Right atrium auricular region (tissue), 2 donors: ENCODE data around the gene JAG2. TPM values are rescaled to one million over a fixed set of nuclear protein-coding genes. Genes with fewer than 3 reads are reported as not detected.

Experiments
- DNase-seq: peaks from one replicate; pipeline ENCODE4 v3.0.0-alpha.2; 2019; ENCODE audit warnings: low spot score
- H3K27ac ChIP-seq, 2 donors: fragments of 200-600 bp; sonication (generic); 1 replicate in 1 of 2; 2 replicates in 1 of 2; pipeline ENCODE4 v1.5.1; 2016 to 2019
- H3K27me3 ChIP-seq, 2 donors: fragments of 200-600 bp; sonication (generic); one replicate each; pipeline versions ENCODE4 v1.5.1 to v1.6.0; 2017 to 2019
- H3K36me3 ChIP-seq: fragments of 200-600 bp; sonication (generic); one replicate; pipeline ENCODE4 v1.5.1; 2016
- H3K4me1 ChIP-seq, 2 donors: fragments of 200-600 bp; sonication (generic); one replicate each; pipeline versions ENCODE4 v1.5.1 to v1.6.0; 2017 to 2019
- H3K4me3 ChIP-seq, 2 donors: fragments of 200-600 bp; sonication (generic); 1 replicate in 1 of 2; 2 replicates in 1 of 2; pipeline ENCODE4 v1.5.1; 2017 to 2019; ENCODE audit warnings: mild to moderate bottlenecking in 1 of 2, moderate library complexity in 1 of 2
- H3K9me3 ChIP-seq, 2 donors: fragments of 200-600 bp; sonication (generic); one replicate each; pipeline ENCODE4 v1.5.1; 2019
- total RNA-seq, 2 donors: library from RNA; depleted of rRNA; stranded (reverse); fragments of >200 nt; gene quantifications; one replicate each; pipeline ENCODE4 v1.1.0, GENCODE V29; 2016
- TF ChIP-seq, protein P1 (sequence below), 2 donors: fragments of 200-600 bp; sonication (generic); IDR thresholded peaks; one replicate each; pipeline ENCODE4 v1.5.1; 2019; ENCODE audit warnings: antibody characterized with exemption in 2 of 2

JAG2 gene
- total RNA-seq, 2 donors from 2014 or later: 14.5 to 17.3 TPM

- Histone ChIP-seq H3K36me3 (no peaks in the 10 kb centered on the region), H3K4me1 (peaks cover 0 to 42% of the 10 kb centered on the region in 2 donors), H3K4me3 (peak overlapping the region; percentile 44 to 69), H3K9me3 (no peaks in the 10 kb centered on the region), H3K27ac (peak overlapping the region; percentile 71 to 84), H3K27me3 (no peaks in the 10 kb centered on the region)
- TF ChIP-seq, protein P1, sequence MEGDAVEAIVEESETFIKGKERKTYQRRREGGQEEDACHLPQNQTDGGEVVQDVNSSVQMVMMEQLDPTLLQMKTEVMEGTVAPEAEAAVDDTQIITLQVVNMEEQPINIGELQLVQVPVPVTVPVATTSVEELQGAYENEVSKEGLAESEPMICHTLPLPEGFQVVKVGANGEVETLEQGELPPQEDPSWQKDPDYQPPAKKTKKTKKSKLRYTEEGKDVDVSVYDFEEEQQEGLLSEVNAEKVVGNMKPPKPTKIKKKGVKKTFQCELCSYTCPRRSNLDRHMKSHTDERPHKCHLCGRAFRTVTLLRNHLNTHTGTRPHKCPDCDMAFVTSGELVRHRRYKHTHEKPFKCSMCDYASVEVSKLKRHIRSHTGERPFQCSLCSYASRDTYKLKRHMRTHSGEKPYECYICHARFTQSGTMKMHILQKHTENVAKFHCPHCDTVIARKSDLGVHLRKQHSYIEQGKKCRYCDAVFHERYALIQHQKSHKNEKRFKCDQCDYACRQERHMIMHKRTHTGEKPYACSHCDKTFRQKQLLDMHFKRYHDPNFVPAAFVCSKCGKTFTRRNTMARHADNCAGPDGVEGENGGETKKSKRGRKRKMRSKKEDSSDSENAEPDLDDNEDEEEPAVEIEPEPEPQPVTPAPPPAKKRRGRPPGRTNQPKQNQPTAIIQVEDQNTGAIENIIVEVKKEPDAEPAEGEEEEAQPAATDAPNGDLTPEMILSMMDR (IDR thresholded peaks at IDR 0.05): no peak
- no peak for DNase-seq
Observed at GRCh38 chr14:105094193-105094907, 74.2 kb downstream of the JAG2 start.

DNA sequence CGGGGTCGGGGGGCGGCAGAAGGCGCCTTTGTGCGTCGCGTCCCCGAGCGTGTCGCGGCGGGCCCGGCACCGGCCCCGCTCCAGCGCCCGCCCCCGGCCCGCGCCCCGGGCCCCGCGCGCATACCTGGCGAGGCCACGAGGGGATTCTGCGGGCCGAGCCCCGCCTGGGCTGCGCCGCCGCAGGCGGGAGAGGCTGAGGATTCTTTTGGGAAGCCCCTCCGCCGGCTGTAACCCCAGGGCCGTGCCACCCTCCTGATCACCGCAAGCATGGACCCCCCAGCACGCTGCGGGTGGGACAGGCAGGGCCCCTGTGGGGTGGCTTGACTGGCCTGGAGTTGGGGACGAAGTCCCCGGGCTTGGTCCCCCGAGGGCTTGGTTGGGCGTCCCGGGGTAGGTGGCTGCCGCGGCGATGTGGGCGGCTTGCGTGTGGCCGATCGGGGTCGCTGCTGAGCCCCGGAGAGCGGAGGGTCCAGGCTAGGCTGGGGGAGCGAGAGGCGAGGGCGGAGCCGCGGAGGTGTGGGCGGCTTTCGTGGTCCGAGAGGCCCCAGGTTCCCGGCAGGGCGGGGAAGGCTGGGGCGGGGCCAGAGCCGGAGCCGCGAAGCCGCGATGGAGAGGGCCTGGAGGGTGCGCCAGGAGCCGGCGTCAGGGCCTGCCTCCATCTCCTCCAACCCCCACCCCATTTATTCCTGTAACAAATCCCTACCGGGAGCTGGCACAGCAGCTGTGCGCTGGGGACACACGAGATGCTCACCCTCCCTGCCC lies 75.0 kb downstream of the JAG2 start:
- Histone ChIP-seq H3K36me3 (no peaks in the 10 kb centered on the region), H3K4me1 (peaks cover 0 to 45% of the 10 kb centered on the region in 2 donors), H3K4me3 (peak overlapping the region; percentile 44 to 69), H3K9me3 (no peaks in the 10 kb centered on the region), H3K27me3 (no peaks in the 10 kb centered on the region), H3K27ac (peak overlapping the region; percentile 71 to 84)
- DNase-seq: no peak
- TF ChIP-seq, protein P1 (IDR thresholded peaks at IDR 0.05): peak; percentile 28 to 62

- no peaks in the 10 kb centered on the region for H3K36me3 ChIP-seq
- no peaks in the 10 kb centered on the region for H3K27me3 ChIP-seq
- peak overlapping the region; percentile 71 to 84 for H3K27ac ChIP-seq
- DNase-seq: no peak
- no peaks in the 10 kb centered on the region for H3K9me3 ChIP-seq
- H3K4me1 ChIP-seq: peaks cover 0 to 51% of the 10 kb centered on the region in 2 donors
- TF ChIP-seq, protein P1 (IDR thresholded peaks at IDR 0.05): no peak
- H3K4me3 ChIP-seq: peak overlapping the region; percentile 44 to 69
Observed at GRCh38 chr14:105093038-105093430, 75.5 kb downstream of the JAG2 start.

DNA sequence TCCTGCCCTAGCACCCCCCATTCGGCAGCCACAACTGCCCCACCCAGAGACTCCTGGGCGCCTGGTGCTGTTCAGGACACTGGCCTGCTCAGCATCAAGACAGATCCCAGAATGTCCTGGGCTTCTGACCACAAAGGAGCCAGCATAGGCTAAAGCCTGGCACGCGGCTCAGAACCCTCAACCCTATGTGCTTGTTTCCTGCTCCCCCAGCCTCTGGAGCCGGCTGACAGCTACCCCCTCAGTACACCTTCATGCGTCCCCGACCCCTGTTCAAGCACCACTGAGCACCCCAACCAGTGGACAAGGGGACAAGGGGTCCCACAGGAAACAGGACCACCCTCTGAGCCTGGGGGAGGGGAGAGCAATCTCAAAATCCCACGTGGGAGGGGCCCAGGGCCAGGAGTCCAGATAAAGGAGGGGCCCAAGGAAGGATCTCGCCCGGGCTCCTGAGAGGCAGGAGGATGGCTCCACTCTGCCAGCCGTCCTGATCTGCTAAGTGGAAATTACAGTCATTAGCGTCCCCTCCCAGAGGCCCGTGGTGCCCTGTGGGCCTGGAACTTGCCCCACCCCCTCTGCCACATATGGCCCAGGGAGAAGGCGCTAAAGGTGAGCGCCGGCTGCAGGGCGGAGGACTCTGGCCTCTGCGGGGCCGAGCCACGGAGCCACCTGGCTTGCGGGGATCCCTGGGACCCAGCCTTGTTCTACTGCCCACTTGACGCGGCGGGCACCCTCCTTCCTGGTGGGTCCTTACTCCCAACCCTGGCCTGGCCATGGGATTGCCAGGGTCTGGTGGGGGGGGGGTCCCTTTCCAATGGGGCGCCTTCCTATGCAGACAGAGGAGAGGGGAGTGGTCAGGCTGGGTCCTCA lies 76.2 kb downstream of the JAG2 start:
- H3K27me3 ChIP-seq: no peaks in the 10 kb centered on the region
- H3K9me3 ChIP-seq: no peaks in the 10 kb centered on the region
- TF ChIP-seq, protein P1 (IDR thresholded peaks at IDR 0.05): no peak
- peaks cover 0 to 57% of the 10 kb centered on the region in 2 donors for H3K4me1 ChIP-seq
- H3K36me3 ChIP-seq: no peaks in the 10 kb centered on the region
- peak overlapping the region; percentile 44 to 69 for H3K4me3 ChIP-seq
- H3K27ac ChIP-seq: peak overlapping the region; percentile 71 to 84
- no peak for DNase-seq

- Histone ChIP-seq H3K4me3 (no peak overlapping the region), H3K4me1 (peaks cover 0 to 64% of the 10 kb centered on the region in 2 donors), H3K36me3 (no peaks in the 10 kb centered on the region), H3K9me3 (no peaks in the 10 kb centered on the region), H3K27ac (peak overlapping the region; percentile 71 to 84), H3K27me3 (no peaks in the 10 kb centered on the region)
- DNase-seq: no peak
- TF ChIP-seq, protein P1 (IDR thresholded peaks at IDR 0.05): no peak
Observed at GRCh38 chr14:105091517-105092170, 76.9 kb downstream of the JAG2 start.
